ENCODE results near the gene ABCD2. TPM values are rescaled to one million over a fixed set of nuclear protein-coding genes. Genes with fewer than 3 reads are reported as not detected.

ABCD2 gene
- total RNA-seq, 1 donor: under 0.01 TPM

- H3K4me3 ChIP-seq (ENCODE audit: low read depth, low read length): no peak overlapping the region
- no peak for TF ChIP-seq CTCF (IDR thresholded peaks at IDR 0.05; ENCODE audit: insufficient read depth, low read depth, low read length)
- no peak for DNase-seq (ENCODE audit: low read depth)
Measured at GRCh38 chr12:39622306-39622705, 2.7 kb upstream of the ABCD2 start.

GRCh38 chr12:39621670-39622069, 2.1 kb upstream of the ABCD2 start:
- no peak overlapping the region for H3K4me3 ChIP-seq (ENCODE audit: low read depth, low read length)
- no peak for DNase-seq (ENCODE audit: low read depth)
- TF ChIP-seq CTCF (IDR thresholded peaks at IDR 0.05; ENCODE audit: insufficient read depth, low read depth, low read length): no peak

GRCh38 chr12:39620659-39621658, 1.4 kb upstream of the ABCD2 start:
- DNase-seq (ENCODE audit: low read depth): peak; percentile 1
- H3K4me3 ChIP-seq (ENCODE audit: low read depth, low read length): peak overlapping the region; percentile 65
- no peak for TF ChIP-seq CTCF (IDR thresholded peaks at IDR 0.05; ENCODE audit: insufficient read depth, low read depth, low read length)

- TF ChIP-seq CTCF (IDR thresholded peaks at IDR 0.05; ENCODE audit: insufficient read depth, low read depth, low read length): no peak
- DNase-seq (ENCODE audit: low read depth): no peak
- H3K4me3 ChIP-seq (ENCODE audit: low read depth, low read length): peak overlapping the region; percentile 65
Measured at GRCh38 chr12:39619316-39619659, 315 bp downstream of the ABCD2 start.

- no peak for DNase-seq (ENCODE audit: low read depth)
- no peak overlapping the region for H3K4me3 ChIP-seq (ENCODE audit: low read depth, low read length)
- no peak for TF ChIP-seq CTCF (IDR thresholded peaks at IDR 0.05; ENCODE audit: insufficient read depth, low read depth, low read length)
Measured at GRCh38 chr12:39618701-39619100, 902 bp downstream of the ABCD2 start.

- no peak for DNase-seq (ENCODE audit: low read depth)
- TF ChIP-seq CTCF (IDR thresholded peaks at IDR 0.05; ENCODE audit: insufficient read depth, low read depth, low read length): no peak
- no peak overlapping the region for H3K4me3 ChIP-seq (ENCODE audit: low read depth, low read length)
Measured at GRCh38 chr12:39617887-39618286, 1.7 kb downstream of the ABCD2 start.
